Chondrocyte (in vitro differentiated cells): ENCODE results near the gene DENND1B. TPM values are rescaled to one million over a fixed set of nuclear protein-coding genes. Genes with fewer than 3 reads are reported as not detected.

ENCODE experiments used
- DNase-seq: peaks from one replicate; pipeline ENCODE4 v3.0.0; 2021; ENCODE audit warnings: mixed read lengths, low spot score
- H3K27ac Mint-ChIP-seq: one replicate; pipeline ENCODE4 v1.8.0; 2021; ENCODE audit warnings: mild to moderate bottlenecking, moderate library complexity, mixed read lengths; ENCODE audit not compliant: unreplicated experiment
- H3K27me3 Mint-ChIP-seq: 2 replicates; pipeline ENCODE4 v1.8.0; 2021; ENCODE audit warnings: low read depth, mixed read lengths
- H3K36me3 Mint-ChIP-seq: 2 replicates; pipeline ENCODE4 v1.8.0; 2021; ENCODE audit warnings: low read depth, mixed read lengths
- H3K4me1 Mint-ChIP-seq: 2 replicates; pipeline ENCODE4 v1.8.0; 2021; ENCODE audit warnings: low read depth, mild to moderate bottlenecking, mixed read lengths
- H3K4me3 Mint-ChIP-seq: one replicate; pipeline ENCODE4 v1.8.0; 2021; ENCODE audit warnings: mild to moderate bottlenecking, moderate library complexity, mixed read lengths; ENCODE audit not compliant: unreplicated experiment
- H3K9me3 Mint-ChIP-seq: 2 replicates; pipeline ENCODE4 v1.8.0; 2021; ENCODE audit warnings: low read depth, mixed read lengths
- long read RNA-seq: library from polyadenylated mRNA; stranded (forward); transcript quantifications from one replicate; pipeline ENCODE4 v2.0.0, GENCODE V29; 2021
- total RNA-seq: library from RNA; stranded (reverse); gene quantifications from 3 replicates; pipeline ENCODE4 v1.2.1, GENCODE V29; 2021
- TF ChIP-seq, protein P1 (sequence below): fragments of 200-600 bp; sonication (generic); IDR thresholded peaks from 2 replicates; pipeline ENCODE4 v1.5.0; 2021; ENCODE audit warnings: antibody characterized with exemption, mild to moderate bottlenecking, moderate library complexity

Gene DENND1B, protein sequence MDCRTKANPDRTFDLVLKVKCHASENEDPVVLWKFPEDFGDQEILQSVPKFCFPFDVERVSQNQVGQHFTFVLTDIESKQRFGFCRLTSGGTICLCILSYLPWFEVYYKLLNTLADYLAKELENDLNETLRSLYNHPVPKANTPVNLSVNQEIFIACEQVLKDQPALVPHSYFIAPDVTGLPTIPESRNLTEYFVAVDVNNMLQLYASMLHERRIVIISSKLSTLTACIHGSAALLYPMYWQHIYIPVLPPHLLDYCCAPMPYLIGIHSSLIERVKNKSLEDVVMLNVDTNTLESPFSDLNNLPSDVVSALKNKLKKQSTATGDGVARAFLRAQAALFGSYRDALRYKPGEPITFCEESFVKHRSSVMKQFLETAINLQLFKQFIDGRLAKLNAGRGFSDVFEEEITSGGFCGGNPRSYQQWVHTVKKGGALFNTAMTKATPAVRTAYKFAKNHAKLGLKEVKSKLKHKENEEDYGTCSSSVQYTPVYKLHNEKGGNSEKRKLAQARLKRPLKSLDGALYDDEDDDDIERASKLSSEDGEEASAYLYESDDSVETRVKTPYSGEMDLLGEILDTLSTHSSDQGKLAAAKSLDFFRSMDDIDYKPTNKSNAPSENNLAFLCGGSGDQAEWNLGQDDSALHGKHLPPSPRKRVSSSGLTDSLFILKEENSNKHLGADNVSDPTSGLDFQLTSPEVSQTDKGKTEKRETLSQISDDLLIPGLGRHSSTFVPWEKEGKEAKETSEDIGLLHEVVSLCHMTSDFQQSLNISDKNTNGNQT
- total RNA-seq: 8.8 to 14.8 TPM (median 10.9 TPM) in 3 replicates
- long read RNA-seq, partial matches to known transcripts: 3 of 9 reads
- long read RNA-seq, other reads (novel, unspliced or antisense): 5 of 9 reads

DNA sequence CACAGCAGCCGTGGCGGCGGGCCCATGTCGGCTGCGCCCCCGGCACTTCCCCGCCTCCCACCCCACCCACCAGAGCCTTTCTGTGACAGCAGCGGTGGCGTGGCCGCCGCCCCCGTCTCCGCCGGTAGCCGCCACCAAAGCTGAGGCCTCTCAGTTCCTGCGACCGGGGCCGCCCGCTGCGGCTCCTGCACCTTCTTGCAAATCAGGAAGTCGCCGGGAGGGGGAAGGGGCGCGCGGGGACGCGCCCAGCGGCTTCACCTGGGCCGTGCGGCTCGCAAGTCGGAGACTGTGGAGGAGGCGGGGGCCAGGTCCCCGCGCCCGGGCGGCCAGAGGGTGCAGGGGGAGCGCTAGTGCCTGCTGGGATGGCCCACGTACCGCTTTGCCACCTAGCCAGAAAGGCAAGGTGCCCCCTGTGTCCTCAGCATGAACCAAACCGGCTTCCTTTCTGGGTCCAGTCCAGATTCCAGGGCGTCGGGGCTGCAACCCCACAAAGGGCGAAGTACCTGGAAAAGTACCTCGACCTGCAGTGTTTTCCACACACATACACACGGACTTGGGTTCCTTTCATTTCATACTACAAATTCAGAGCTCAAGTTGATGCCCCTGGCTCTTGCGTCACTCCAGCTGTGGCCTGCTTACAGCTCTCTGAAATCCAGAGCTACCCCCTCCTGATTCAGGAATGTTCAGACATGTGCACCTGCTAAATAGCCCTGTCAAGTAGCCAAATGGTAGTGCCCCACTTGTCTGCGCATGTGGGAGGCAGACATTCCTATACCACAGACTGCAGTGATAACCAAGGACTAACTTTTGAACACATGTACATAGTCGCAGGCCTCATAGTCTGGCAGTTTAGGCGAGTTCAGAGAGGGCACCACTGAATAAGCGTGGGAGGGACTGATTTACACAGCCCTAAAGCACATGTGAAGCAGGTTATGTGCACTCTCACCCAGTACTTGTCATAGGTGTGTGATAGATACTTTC is at the start of gene DENND1B:
DENND1B (minus strand) TSS at position 199 of the 981 bp plus-strand sequence. CDS start 325 bp downstream, outside the sequence.
- Mint-ChIP-seq H3K4me1 (peaks cover 41% of the 10 kb centered on the region), H3K4me3 (peak within 1 kb of the TSS; percentile 74), H3K9me3 (peaks cover 3% of the 10 kb centered on the region), H3K36me3 (no peaks in the 10 kb centered on the region), H3K27ac (peak within 1 kb of the TSS; percentile 74), H3K27me3 (no peaks in the 10 kb centered on the region)
- TF ChIP-seq, protein P1, sequence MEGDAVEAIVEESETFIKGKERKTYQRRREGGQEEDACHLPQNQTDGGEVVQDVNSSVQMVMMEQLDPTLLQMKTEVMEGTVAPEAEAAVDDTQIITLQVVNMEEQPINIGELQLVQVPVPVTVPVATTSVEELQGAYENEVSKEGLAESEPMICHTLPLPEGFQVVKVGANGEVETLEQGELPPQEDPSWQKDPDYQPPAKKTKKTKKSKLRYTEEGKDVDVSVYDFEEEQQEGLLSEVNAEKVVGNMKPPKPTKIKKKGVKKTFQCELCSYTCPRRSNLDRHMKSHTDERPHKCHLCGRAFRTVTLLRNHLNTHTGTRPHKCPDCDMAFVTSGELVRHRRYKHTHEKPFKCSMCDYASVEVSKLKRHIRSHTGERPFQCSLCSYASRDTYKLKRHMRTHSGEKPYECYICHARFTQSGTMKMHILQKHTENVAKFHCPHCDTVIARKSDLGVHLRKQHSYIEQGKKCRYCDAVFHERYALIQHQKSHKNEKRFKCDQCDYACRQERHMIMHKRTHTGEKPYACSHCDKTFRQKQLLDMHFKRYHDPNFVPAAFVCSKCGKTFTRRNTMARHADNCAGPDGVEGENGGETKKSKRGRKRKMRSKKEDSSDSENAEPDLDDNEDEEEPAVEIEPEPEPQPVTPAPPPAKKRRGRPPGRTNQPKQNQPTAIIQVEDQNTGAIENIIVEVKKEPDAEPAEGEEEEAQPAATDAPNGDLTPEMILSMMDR: peak; percentile 39
- DNase-seq: peak; percentile 89

DNA sequence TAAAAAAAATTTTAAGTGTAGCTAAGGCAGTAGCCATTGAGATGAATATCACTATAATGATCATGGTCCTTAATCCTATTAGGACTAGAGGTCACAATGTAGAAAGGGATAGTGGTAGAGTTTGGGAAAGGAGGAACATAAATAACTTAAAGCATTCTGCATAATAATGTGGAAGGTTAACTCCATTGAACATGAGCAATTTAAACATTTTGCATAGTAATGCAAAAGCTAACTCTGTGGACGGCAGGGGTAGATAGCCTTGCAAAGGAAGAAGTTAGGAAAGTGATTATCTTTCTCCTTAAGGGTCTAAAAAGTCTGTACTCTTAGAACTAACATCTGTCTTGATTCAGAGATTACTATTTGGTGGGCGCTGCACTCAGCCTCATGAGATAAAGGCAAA is 39.0 kb upstream of the DENND1B start:
- TF ChIP-seq, protein P1: no peak
- no peak overlapping the region for H3K27ac Mint-ChIP-seq

DNA sequence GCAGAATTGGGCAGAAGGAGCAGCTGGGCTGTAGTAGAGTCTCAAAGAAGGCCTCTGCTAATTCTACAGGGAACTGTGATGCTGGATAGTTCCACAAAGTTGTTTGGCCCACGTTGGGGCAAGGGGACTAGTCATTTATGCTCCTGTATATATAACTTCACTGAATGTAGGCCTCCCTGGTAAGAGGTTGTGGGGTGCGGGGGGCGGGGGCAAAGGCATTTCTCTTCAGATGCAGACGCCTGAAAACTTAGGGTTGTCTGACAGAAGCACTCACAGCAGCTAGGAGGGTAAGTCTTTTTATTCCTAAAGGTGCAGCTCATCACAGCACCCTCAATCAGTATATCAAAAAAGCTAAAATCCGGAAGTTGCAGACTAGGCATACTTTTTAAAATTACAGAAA is 38.5 kb upstream of the DENND1B start:
- TF ChIP-seq, protein P1: no peak
- Mint-ChIP-seq H3K9me3 (peaks cover 3% of the 10 kb centered on the region), H3K27ac (no peak overlapping the region), H3K4me1 (peaks cover 5% of the 10 kb centered on the region), H3K4me3 (no peak overlapping the region), H3K36me3 (peaks cover 1% of the 10 kb centered on the region), H3K27me3 (no peaks in the 10 kb centered on the region)
- DNase-seq: no peak

More for the DNA sequence above, 39.0 kb upstream of the DENND1B start:
- Mint-ChIP-seq H3K27me3 (no peaks in the 10 kb centered on the region), H3K9me3 (peaks cover 3% of the 10 kb centered on the region), H3K4me1 (peaks cover 5% of the 10 kb centered on the region), H3K36me3 (peaks cover 1% of the 10 kb centered on the region), H3K4me3 (no peak overlapping the region)
- DNase-seq: no peak

DNA sequence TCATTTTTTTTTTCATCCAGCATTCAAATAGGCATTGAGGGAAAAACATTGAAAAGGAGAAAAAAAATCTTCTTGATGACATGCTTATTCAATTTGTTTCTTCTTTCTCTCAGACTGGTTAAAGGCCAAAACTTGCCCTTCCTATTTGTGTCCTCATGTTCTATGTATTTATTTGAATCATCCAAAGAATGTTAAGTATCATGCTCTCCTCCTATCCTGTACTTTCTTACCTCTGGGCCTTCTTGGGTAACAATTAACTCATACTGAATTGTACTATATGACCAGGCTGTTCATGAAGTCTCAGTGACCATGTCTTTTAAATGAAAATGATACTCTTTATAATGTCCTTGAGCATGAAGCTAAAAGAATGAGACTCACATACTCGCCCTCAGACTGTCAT is 36.5 kb upstream of the DENND1B start:
- Mint-ChIP-seq H3K36me3 (peaks cover 1% of the 10 kb centered on the region), H3K27ac (no peak overlapping the region), H3K4me3 (no peak overlapping the region), H3K9me3 (peaks cover 3% of the 10 kb centered on the region), H3K27me3 (no peaks in the 10 kb centered on the region), H3K4me1 (peaks cover 11% of the 10 kb centered on the region)
- TF ChIP-seq, protein P1: no peak
- DNase-seq: no peak
